Gastroesophageal sphincter (tissue), 3 donors: Measurements from ENCODE around the gene ISYNA1.
A peak's percentile ranks its signal among the peaks of the same experiment; 100 is the strongest.

Source experiments
- CTCF ChIP-seq, 4 experiments: fragments of 200-600 bp in 2 of 4; fragments of 450-650 bp in 2 of 4; sonication (generic) in 1 of 4; IDR thresholded peaks; one replicate each; pipeline ENCODE4 v1.5.1; 2017 to 2019; ENCODE audit warnings: antibody characterized with exemption in 4 of 4, mild to moderate bottlenecking in 2 of 4, moderate library complexity in 2 of 4
- POLR2A ChIP-seq, 2 donors: fragments of 450-650 bp; IDR thresholded peaks; one replicate each; pipeline ENCODE4 v1.6.1; 2017; ENCODE audit warnings: antibody characterized with exemption in 2 of 2, mild to moderate bottlenecking in 2 of 2, moderate library complexity in 1 of 2
- POLR2AphosphoS5 ChIP-seq: sonication (generic); formaldehyde crosslinking; IDR thresholded peaks from one replicate; pipeline ENCODE4 v1.6.1; 2017; ENCODE audit warnings: antibody characterized with exemption

DNA sequence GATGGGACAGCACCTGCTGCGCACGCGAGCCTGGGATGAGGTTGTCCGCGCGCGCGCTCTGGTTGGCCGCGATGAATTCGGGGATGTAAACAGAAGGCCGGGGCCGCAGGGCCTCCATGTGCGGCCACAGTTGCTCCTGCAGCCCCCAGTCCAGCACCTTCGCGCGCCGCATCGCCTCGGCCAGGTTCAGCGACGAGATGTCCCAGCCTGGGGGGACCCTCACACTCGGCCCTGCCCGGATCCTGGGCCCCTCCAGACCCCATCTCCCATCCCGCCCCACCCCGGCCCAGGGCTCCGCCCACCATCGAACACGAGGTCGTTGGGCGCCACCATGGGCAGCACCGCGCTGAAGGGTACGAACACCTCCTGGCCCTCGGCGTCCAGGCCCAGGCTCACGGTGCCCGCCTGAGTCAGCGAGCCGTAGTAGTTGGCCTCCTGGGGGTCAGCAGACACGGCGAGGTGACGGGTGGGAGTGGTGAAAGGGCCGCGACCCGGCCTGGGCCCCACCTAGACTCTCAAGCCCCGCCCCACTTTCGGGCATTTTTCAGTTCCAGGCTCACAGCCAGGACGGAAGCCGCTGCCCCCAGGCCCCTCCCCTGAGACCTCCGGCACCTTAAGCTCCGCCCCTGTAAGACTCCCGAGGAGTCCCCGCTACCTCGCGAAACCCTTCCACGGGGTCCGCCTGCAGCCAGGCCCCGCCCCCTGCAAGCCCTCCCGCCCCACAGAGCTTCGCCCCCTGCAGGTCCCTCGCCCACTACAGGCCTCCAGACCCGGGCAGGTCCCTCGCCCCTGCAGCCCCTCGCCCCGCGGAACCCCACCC is 1.1 kb downstream of the ISYNA1 start:
- TF ChIP-seq POLR2A (IDR thresholded peaks at IDR 0.05) (no peak), POLR2AphosphoS5 (no peak), CTCF (IDR thresholded peaks at IDR 0.05) (peak in 1 of 4 experiments; percentile 26)
